Smooth muscle cell of trachea (primary cell): ENCODE results near the gene STK10. TPM values are rescaled to one million over a fixed set of nuclear protein-coding genes. Genes with fewer than 3 reads are reported as not detected.

ENCODE experiments used
- total RNA-seq: library from RNA; depleted of rRNA; stranded (reverse); fragments of >200 nt; gene quantifications from 2 replicates; pipeline ENCODE4 v1.2.1, GENCODE V29; 2014

Gene STK10
- total RNA-seq: 21.2 and 28.6 TPM in 2 replicates

DNA sequence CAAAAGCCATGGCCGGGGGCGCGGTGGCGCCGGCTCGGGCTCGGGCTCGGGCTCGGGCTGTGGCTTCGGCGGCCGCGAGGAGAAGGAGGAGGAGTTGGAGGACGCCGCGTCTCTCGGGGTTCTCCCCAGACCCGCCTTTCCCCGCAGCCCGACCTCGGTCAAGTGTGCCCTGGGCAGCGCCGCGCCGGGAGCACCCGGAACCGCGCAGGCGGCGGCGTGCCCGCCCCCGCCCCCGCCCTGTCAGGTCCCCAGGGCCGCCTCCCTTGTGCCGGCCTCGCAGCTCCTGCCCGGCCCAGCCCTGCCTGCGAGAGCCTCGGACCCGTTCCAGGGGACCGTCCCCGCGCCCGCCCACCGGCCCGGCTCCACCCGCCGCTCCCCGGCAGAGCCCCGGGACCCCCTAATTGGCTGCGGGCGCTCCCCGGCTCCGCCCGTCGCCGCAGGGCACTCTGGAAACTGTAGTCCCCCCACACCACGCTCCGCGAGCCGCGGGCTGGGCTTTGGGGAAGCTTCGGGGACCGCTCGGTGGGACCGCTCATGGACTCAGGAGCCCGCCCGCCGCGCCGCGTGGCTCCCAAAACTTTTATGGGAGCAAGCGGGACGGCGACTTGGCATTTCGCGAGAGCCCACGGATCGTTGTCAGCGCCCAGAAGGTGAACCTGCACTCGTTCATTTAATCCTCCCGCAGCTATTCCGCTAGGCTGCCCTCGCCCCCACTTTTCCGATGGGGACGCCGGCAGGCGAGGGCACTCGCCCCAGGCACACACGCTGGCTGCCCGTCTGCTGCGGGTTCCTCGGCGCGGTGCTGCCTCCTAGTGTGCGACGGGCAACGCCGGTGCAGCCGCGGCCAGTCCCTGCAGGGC, at the start of gene STK10:
TSS of gene STK10 (minus strand) at position 192 of the 860 bp plus-strand sequence. CDS start at position 10, 182 bp downstream.

GRCh38 chr5:172193872-172194271, 5.8 kb upstream of the STK10 start, which contains the start of gene EFCAB9:
Gene EFCAB9, plus strand, starts transcription at chr5:172194172. Its CDS starts 1 bp downstream, at chr5:172194173.

DNA sequence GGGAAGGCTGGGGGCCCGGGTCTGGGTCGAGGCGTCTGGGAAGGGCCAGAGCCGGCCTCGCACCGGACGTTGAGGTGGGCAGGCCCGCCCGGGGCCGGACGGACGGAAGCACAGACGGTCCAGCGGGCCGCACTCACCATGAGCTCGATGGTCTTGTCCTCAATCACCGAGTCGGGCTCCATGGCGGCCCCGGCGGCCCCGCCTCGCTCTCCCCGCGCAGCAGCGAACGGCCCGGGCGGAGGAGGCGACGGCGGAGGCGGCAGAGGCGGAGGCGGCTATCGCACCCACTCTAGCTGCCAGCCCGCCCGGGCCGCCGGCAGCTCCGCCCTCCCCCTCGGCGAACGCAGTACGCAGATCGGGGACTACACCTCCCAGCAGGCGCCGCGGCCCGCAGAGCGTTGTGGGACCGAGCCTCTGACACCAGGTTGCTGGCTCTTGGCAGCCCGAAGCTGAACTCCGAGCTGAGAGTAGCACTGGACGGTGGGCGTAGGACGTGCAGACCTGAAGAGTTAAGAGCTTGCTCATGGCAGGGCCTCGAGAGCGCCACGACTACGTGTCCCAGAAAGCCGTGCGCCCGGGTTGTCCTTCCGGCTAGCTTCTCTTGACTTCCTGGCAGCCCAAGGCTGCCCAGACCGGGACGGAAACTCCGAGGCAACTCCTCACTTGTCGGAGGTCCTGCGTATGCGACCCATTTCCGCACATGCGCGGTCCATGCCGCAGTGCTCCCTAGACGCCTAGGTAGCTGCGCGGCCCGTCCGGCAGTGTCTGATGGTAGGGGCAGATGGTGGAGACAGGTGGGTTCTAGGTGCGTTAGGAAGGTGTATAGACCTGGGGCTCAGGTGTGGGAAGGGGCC, 181.5 kb downstream of the STK10 start, which contains the start of gene FBXW11:
TSS of gene FBXW11 (minus strand) at position 318 of the 854 bp plus-strand sequence. CDS start at position 182, 136 bp downstream.

Other genes starting within 250 kb of the STK10 start
- 75.0 and 88.2 TPM in 2 replicates for gene FBXW11, start 181.6 kb downstream of the STK10 start, total RNA-seq
- not detected in 2 replicates for gene EFCAB9, start 5.9 kb upstream of the STK10 start, total RNA-seq
- 23.2 and 25.5 TPM in 2 replicates for gene UBTD2, start 95.5 kb upstream of the STK10 start, total RNA-seq